ENCODE data around the gene IGFBP2.

DNA sequence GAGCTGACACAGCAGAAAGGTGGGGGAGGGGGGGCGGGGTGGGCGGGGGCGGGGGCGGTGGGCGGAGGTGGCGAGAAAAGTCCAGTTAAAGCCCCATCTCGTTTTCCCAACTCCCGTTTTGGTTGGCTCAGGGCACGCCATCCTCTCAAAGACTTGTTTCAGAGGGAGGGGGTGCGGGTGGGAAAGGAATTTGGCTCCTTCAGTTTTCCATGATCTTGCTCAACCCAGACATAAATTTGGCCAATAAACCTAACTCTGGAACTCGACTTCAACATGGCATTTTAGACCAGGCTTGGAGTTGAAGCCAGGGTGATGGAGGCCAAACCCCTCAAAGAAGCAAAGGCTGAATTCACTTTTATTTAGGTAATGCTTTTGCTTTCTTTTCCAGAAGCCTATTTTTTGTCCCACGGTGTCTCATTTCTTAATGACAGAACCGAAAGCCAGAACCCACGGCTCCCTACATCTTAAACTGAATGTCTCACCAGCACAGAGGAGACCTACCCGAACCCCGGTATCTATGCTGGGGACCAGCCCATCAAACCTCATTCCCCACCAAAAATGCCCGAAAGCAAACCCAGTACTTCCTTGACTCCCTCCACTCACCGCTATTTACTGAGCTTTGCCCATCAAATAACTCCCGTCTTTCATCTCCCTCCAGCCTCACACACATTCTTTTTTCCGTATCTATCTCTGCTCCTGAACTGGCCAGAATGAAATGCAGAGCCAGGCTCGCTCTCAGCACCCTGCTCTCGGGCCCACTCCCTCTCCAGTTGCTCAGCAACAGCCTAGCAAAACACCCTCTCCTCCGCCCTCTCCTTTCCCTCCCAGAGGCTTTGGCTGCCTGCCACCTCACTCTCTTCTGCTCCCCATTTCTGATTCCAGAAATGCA lies 57.9 kb downstream of the IGFBP2 start:
- TF ChIP-seq, protein P1, sequence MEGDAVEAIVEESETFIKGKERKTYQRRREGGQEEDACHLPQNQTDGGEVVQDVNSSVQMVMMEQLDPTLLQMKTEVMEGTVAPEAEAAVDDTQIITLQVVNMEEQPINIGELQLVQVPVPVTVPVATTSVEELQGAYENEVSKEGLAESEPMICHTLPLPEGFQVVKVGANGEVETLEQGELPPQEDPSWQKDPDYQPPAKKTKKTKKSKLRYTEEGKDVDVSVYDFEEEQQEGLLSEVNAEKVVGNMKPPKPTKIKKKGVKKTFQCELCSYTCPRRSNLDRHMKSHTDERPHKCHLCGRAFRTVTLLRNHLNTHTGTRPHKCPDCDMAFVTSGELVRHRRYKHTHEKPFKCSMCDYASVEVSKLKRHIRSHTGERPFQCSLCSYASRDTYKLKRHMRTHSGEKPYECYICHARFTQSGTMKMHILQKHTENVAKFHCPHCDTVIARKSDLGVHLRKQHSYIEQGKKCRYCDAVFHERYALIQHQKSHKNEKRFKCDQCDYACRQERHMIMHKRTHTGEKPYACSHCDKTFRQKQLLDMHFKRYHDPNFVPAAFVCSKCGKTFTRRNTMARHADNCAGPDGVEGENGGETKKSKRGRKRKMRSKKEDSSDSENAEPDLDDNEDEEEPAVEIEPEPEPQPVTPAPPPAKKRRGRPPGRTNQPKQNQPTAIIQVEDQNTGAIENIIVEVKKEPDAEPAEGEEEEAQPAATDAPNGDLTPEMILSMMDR (IDR thresholded peaks at IDR 0.05): no peak
- TF ChIP-seq POLR2A (IDR thresholded peaks at IDR 0.05): peak in 1 of 2 donors; percentile 14

Measured in adrenal gland (tissue), 5 donors.